Measurements from ENCODE around the gene PLRG1.

Gene PLRG1

DNA sequence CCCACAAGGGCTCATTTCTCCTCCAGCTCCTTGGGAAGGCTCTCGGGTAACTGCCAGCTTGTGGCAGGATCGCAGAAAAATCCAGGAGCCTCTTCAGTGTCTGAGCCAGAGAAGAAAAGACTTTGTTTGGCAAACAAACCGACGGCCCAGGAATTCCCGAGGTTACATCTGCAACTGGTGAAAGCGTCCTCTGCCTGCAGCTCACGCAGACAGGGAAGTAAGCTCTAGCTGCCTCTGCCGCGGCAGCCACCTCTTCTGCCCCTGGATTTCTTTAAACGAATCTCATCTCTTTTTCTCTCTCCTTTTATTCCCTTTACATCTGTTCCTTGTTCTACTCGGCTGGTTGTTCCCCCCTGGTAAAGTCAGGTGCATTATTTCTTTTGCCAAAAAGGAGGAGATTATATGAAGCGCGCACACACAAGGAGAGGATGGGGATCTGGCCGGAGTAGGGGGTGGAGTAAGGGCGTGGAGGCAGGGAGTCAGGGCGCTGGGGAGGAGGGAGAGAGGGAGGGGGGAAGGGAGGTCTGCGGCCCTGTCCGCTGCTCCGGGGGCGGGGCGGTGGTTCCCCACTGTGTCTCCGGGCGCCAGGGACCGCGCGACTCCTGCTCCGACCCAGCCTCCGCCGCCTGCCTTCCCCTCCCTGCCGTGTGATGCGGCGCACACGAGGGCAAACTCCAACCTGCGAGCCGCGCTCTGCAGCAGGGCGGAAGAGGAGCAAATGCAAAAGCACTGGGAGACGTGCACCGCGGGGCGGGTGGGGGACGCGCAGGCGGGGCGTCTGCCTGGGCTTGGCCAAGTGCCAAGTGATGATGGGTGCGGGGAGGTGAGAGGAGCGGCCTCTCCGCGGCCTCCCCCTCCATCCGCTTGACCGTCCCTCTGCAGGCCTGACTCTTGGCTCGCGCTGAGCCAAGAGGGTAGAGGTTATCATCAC, 58.6 kb downstream of the PLRG1 start, which contains the start of gene DCHS2:
Gene DCHS2, minus strand, starts transcription at position 459 of the 931 bp plus-strand sequence. Its CDS starts 444 bp downstream, at position 15.
- no peak for DNase-seq (ENCODE audit: extremely low read depth, low read depth)
- no peak within 1 kb of the TSS for H3K4me3 ChIP-seq (replicated peaks; ENCODE audit: low read depth, low read length)
- no peak for TF ChIP-seq CTCF (IDR thresholded peaks at IDR 0.05; ENCODE audit: low read depth, low read length, missing control alignments)

DNA sequence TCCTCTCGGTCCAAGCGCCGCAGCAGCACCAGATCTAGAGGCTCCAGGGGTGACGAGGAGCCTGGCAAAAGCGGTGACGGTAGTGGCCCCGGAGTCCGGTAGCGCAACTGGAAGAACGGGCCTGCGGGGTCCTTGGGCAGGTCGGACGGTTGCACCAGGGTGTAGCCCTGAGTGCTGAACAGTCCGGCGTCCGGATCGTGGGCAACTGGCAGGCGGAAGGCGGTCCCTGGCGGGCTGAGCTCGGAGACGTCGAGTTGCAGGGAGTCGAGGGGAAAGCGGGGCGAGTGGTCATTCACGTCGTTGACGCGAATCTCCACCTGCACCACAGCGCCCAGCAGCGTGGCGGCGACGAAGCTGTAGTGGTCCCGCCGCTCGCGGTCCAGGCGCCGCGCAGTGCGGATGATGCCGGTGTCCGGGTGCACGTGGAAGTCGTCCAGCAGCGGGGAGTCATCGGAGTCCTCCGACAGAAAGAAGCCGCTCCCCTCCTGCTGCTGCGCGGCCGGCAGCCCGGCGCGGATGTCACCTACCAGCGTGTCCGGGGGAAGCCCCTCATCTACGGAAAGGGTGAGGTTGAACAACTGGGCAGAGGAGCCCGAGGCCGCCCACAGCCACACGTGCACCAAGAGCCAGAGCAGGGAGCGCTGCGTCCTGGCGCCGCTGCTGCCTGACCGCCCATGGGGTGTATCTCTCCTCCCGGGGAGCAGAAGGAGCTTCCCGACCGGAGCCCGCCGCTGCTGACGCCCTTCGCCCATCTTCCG, 59.4 kb downstream of the PLRG1 start:
- no peak for TF ChIP-seq CTCF (IDR thresholded peaks at IDR 0.05; ENCODE audit: low read depth, low read length, missing control alignments)
- DNase-seq (ENCODE audit: extremely low read depth, low read depth), result no peak
- H3K4me3 ChIP-seq (replicated peaks; ENCODE audit: low read depth, low read length), result no peak overlapping the region

DNA sequence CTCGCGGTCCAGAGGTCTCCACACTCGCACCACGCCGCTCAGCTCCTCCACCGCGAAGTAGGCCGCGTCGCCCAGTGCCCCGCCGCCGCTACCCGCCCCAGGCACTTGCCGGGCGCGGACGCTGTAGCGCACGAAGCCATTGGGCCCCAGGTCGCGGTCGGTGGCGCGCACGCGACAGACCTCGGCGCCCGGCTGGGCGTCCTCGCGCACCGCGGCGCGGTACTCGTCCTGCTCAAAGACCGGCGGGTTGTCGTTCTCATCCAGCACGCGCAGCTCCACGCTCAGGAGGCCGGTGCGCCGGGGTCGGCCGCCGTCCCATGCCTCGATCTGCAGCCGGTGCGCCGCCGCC, 60.0 kb downstream of the PLRG1 start:
- no peak for DNase-seq (ENCODE audit: extremely low read depth, low read depth)
- H3K4me3 ChIP-seq (replicated peaks; ENCODE audit: low read depth, low read length), result no peak overlapping the region
- no peak for TF ChIP-seq CTCF (IDR thresholded peaks at IDR 0.05; ENCODE audit: low read depth, low read length, missing control alignments)

- TF ChIP-seq CTCF (IDR thresholded peaks at IDR 0.05; ENCODE audit: low read depth, low read length, missing control alignments), result no peak
- no peak overlapping the region for H3K4me3 ChIP-seq (replicated peaks; ENCODE audit: low read depth, low read length)
- DNase-seq (ENCODE audit: extremely low read depth, low read depth), result no peak
Measured at GRCh38 chr4:154489558-154490233, 60.5 kb downstream of the PLRG1 start.

GRCh38 chr4:154487145-154487544, 63.1 kb downstream of the PLRG1 start:
- no peak for DNase-seq (ENCODE audit: extremely low read depth, low read depth)
- TF ChIP-seq CTCF (IDR thresholded peaks at IDR 0.05; ENCODE audit: low read depth, low read length, missing control alignments), result no peak
- no peak overlapping the region for H3K4me3 ChIP-seq (replicated peaks; ENCODE audit: low read depth, low read length)

GRCh38 chr4:154485127-154485773, 65.0 kb downstream of the PLRG1 start:
- no peak overlapping the region for H3K4me3 ChIP-seq (replicated peaks; ENCODE audit: low read depth, low read length)
- no peak for TF ChIP-seq CTCF (IDR thresholded peaks at IDR 0.05; ENCODE audit: low read depth, low read length, missing control alignments)
- DNase-seq (ENCODE audit: extremely low read depth, low read depth), result no peak

Measured in HFF-Myc (cell line).